Measurements from ENCODE around the gene DPH7. TPM values are rescaled to one million over a fixed set of nuclear protein-coding genes. Genes with fewer than 3 reads are reported as not detected.
"Not testable (repeated sequence)": the region's sequence is repeated elsewhere in the genome, so short reads cannot be mapped to it uniquely, and the experiment has no call there.

Gene DPH7
- total and polyA plus RNA-seq, 4 donors, result 7.9 to 18.9 (median 12.3) TPM

GRCh38 chr9:137519553-137519952 is 59.2 kb downstream of the DPH7 start:
- Histone ChIP-seq H3K27ac (ENCODE audit: low read depth in 1 of 2, low read length in 2 of 2) (no peak overlapping the region), H3K4me1 (ENCODE audit: control insufficient read depth in 4 of 4, insufficient read depth in 4 of 4, low read length in 3 of 4) (no peaks in the 10 kb centered on the region), H3K27me3 (ENCODE audit: control insufficient read depth in 4 of 4, insufficient read depth in 4 of 4, low read length in 3 of 4) (no peaks in the 10 kb centered on the region), H3K36me3 (ENCODE audit: control insufficient read depth in 4 of 4, insufficient read depth in 3 of 4, low read depth in 1 of 4, low read length in 3 of 4) (peaks cover 0 to 11% (median 3%) of the 10 kb centered on the region in 4 donors), H3K9me3 (ENCODE audit: control insufficient read depth in 4 of 4, low read length in 3 of 4) (no peaks in the 10 kb centered on the region), H3K4me3 (ENCODE audit: low read depth in 1 of 3, low read length in 3 of 3) (no peak overlapping the region), H3K9ac (ENCODE audit: low read depth in 1 of 2, low read length in 2 of 2) (no peak overlapping the region)
- 90% methylated on average over 10 of the region's 10 CpGs for WGBS
- no peak for DNase-seq (ENCODE audit: low spot score)
- TF ChIP-seq SP1 (IDR thresholded peaks at IDR 0.05) (no peak), HNF4G (IDR thresholded peaks at IDR 0.05) (no peak), NR2F2 (IDR thresholded peaks at IDR 0.05) (no peak), ATF3 (IDR thresholded peaks at IDR 0.05) (no peak), FOXA1 (IDR thresholded peaks at IDR 0.05) (no peak)
- TF ChIP-seq, protein P1, sequence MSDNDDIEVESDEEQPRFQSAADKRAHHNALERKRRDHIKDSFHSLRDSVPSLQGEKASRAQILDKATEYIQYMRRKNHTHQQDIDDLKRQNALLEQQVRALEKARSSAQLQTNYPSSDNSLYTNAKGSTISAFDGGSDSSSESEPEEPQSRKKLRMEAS (IDR thresholded peaks at IDR 0.05), result no peak
- TF ChIP-seq, protein P2, sequence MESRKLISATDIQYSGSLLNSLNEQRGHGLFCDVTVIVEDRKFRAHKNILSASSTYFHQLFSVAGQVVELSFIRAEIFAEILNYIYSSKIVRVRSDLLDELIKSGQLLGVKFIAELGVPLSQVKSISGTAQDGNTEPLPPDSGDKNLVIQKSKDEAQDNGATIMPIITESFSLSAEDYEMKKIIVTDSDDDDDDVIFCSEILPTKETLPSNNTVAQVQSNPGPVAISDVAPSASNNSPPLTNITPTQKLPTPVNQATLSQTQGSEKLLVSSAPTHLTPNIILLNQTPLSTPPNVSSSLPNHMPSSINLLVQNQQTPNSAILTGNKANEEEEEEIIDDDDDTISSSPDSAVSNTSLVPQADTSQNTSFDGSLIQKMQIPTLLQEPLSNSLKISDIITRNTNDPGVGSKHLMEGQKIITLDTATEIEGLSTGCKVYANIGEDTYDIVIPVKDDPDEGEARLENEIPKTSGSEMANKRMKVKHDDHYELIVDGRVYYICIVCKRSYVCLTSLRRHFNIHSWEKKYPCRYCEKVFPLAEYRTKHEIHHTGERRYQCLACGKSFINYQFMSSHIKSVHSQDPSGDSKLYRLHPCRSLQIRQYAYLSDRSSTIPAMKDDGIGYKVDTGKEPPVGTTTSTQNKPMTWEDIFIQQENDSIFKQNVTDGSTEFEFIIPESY (IDR thresholded peaks at IDR 0.05), result no peak

DNA sequence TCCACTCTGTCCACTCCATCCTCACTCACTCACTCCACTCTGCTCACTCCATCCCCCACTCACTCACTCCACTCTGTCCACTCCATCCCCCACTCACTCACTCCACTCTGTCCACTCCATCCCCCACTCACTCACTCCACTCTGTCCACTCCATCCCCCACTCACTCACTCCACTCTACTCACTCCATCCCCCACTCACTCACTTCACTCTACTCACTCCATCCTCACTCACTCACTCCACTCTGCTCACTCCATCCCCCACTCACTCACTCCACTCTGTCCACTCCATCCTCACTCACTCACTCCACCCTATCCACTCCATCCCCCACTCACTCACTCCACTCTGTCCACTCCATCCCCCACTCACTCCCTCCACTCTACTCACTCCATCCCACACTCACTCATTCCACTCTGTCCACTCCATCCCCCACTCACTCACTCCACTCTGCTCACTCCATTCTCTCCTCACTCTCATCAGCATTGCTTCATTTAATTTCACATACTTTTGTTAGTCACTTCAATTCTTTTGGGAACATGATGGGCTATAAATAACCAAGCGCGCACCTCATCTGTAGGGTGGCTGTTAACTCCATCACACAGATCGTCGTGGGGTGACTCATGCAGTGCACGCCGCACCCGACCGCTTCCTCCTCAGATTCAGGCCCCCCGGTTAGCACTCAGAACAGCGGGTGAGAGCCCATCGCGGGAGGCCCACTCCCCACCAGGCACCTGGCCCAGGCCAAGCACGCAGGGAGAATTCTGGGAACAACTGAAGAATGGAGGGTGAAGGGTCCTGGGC is 59.9 kb downstream of the DPH7 start:
- WGBS, result 94% methylated on average over 13 of the region's 13 CpGs
- H3K27ac ChIP-seq (ENCODE audit: low read depth in 1 of 2, low read length in 2 of 2), result not testable (repeated sequence)

GRCh38 chr9:137516144-137516917 is 62.4 kb downstream of the DPH7 start:
- 94% methylated on average over 10 of the region's 10 CpGs for WGBS
- no peaks in the 10 kb centered on the region for H3K9me3 ChIP-seq (ENCODE audit: control insufficient read depth in 4 of 4, low read length in 3 of 4)
- H3K27me3 ChIP-seq (ENCODE audit: control insufficient read depth in 4 of 4, insufficient read depth in 4 of 4, low read length in 3 of 4), result no peaks in the 10 kb centered on the region
- no peaks in the 10 kb centered on the region for H3K4me1 ChIP-seq (ENCODE audit: control insufficient read depth in 4 of 4, insufficient read depth in 4 of 4, low read length in 3 of 4)
- H3K9ac ChIP-seq (ENCODE audit: low read depth in 1 of 2, low read length in 2 of 2), result no peak overlapping the region
- H3K27ac ChIP-seq (ENCODE audit: low read depth in 1 of 2, low read length in 2 of 2), result no peak overlapping the region
- H3K36me3 ChIP-seq (ENCODE audit: control insufficient read depth in 4 of 4, insufficient read depth in 3 of 4, low read depth in 1 of 4, low read length in 3 of 4), result peaks cover 0 to 9% (median 4%) of the 10 kb centered on the region in 4 donors
- no peak overlapping the region for H3K4me3 ChIP-seq (ENCODE audit: low read depth in 1 of 3, low read length in 3 of 3)
- no peak for TF ChIP-seq RXRA (IDR thresholded peaks at IDR 0.05)
- no peak for DNase-seq (ENCODE audit: low spot score)

More for the DNA sequence above, 59.9 kb downstream of the DPH7 start:
- H3K9me3 ChIP-seq (ENCODE audit: control insufficient read depth in 4 of 4, low read length in 3 of 4); H3K36me3 ChIP-seq (ENCODE audit: control insufficient read depth in 4 of 4, insufficient read depth in 3 of 4, low read depth in 1 of 4, low read length in 3 of 4); H3K4me1 ChIP-seq (ENCODE audit: control insufficient read depth in 4 of 4, insufficient read depth in 4 of 4, low read length in 3 of 4); H3K9ac ChIP-seq (ENCODE audit: low read depth in 1 of 2, low read length in 2 of 2); DNase-seq (ENCODE audit: low spot score); H3K4me3 ChIP-seq (ENCODE audit: low read depth in 1 of 3, low read length in 3 of 3); H3K27me3 ChIP-seq (ENCODE audit: control insufficient read depth in 4 of 4, insufficient read depth in 4 of 4, low read length in 3 of 4): not testable (repeated sequence)

DNA sequence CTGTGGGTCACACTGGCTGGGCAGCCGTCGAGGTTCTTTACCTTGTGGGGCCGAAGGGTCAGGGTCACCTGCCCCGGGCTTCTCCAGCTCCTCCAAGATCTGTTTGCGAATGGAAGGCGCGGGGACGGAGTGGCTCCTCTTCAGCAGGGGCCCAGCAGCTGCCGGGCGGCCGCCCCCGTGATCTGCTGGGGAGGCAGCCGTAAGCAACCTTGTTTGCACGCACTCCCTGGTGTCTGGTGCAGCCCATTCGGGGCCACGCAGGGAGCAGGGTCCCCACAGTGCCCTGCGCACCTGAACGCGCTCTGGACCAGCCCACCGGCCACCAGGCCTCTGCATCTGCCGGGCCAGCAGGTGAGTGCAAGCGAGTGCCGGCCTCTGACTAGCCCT is 63.4 kb downstream of the DPH7 start:
- no peaks in the 10 kb centered on the region for H3K9me3 ChIP-seq (ENCODE audit: control insufficient read depth in 4 of 4, low read length in 3 of 4)
- no peak for DNase-seq (ENCODE audit: low spot score)
- 93% methylated on average over 23 of the region's 23 CpGs for WGBS

More for the DNA sequence above, 63.4 kb downstream of the DPH7 start:
- Histone ChIP-seq H3K36me3 (ENCODE audit: control insufficient read depth in 4 of 4, insufficient read depth in 3 of 4, low read depth in 1 of 4, low read length in 3 of 4) (peaks cover 0 to 5% (median under 1%) of the 10 kb centered on the region in 4 donors), H3K4me3 (ENCODE audit: low read depth in 1 of 3, low read length in 3 of 3) (no peak overlapping the region), H3K9ac (ENCODE audit: low read depth in 1 of 2, low read length in 2 of 2) (no peak overlapping the region), H3K4me1 (ENCODE audit: control insufficient read depth in 4 of 4, insufficient read depth in 4 of 4, low read length in 3 of 4) (no peaks in the 10 kb centered on the region), H3K27me3 (ENCODE audit: control insufficient read depth in 4 of 4, insufficient read depth in 4 of 4, low read length in 3 of 4) (no peaks in the 10 kb centered on the region), H3K27ac (ENCODE audit: low read depth in 1 of 2, low read length in 2 of 2) (no peak overlapping the region)
- TF ChIP-seq FOXA2 (IDR thresholded peaks at IDR 0.05) (no peak), NR2F2 (IDR thresholded peaks at IDR 0.05) (no peak), ATF3 (IDR thresholded peaks at IDR 0.05) (no peak), SP1 (IDR thresholded peaks at IDR 0.05) (no peak)

Measured in liver (tissue), 9 donors.